C4-2B (cell line): Measurements from ENCODE around the gene CNOT3.

Source experiments
- H3K27ac ChIP-seq: fragments of 450-650 bp; 2 replicates; pipeline ENCODE4 v1.5.1; 2017
- CTCF ChIP-seq: fragments of 450-650 bp; conservative IDR thresholded peaks from 2 replicates; pipeline ENCODE4 v1.5.1; 2017; ENCODE audit warnings: mild to moderate bottlenecking
- ZFX ChIP-seq: fragments of 450-650 bp; IDR thresholded peaks from 2 replicates; pipeline ENCODE4 v1.6.1; 2017

The CNOT3 gene

GRCh38 chr19:54127688-54128440 lies 9.7 kb upstream of the CNOT3 start:
- H3K27ac ChIP-seq: no peak overlapping the region
- TF ChIP-seq ZFX (no peak), CTCF (no peak)

- TF ChIP-seq ZFX (no peak), CTCF (no peak)
- no peak overlapping the region for H3K27ac ChIP-seq
Measured at GRCh38 chr19:54128441-54128725, 9.2 kb upstream of the CNOT3 start.

GRCh38 chr19:54128796-54129616 lies 8.6 kb upstream of the CNOT3 start:
- no peak overlapping the region for H3K27ac ChIP-seq
- TF ChIP-seq ZFX (no peak), CTCF (no peak)

GRCh38 chr19:54129617-54129996 lies 8.0 kb upstream of the CNOT3 start:
- TF ChIP-seq ZFX (no peak), CTCF (no peak)
- H3K27ac ChIP-seq: no peak overlapping the region

- H3K27ac ChIP-seq: no peak overlapping the region
- TF ChIP-seq ZFX (no peak), CTCF (no peak)
Measured at GRCh38 chr19:54133312-54133956, 4.1 kb upstream of the CNOT3 start.

- H3K27ac ChIP-seq: no peak overlapping the region
- TF ChIP-seq ZFX: no peak
- no peak for TF ChIP-seq CTCF
Measured at GRCh38 chr19:54133957-54134590, 3.5 kb upstream of the CNOT3 start.
